Measurements from ENCODE around the gene HIVEP1. TPM values are rescaled to one million over a fixed set of nuclear protein-coding genes. Genes with fewer than 3 reads are reported as not detected.
A peak's percentile ranks its signal among the peaks of the same experiment; 100 is the strongest.

HIVEP1 gene
- total RNA-seq, 4 donors from 2014 or later: 26.8 to 69.3 (median 38.8) TPM

DNA sequence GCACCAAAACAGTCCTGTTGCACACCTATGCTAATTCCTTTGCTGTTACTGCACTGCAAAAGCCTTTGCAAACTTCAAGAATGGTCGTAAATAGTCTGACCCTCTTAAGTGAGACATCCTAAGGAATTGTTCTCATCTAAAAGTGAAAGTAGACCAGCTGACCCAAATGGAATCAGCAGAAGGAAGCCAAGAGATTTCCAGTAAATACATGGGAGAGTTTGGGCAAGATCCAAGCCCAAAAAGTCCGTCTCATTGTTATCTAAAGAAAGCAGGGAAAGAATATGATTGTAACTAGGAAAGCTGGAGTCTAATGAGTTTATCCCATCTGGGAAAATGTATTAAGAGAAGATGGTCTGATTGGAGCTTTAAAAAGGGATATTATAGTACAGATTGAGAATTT, 43.0 kb upstream of the HIVEP1 start:
- TF ChIP-seq POLR2A (IDR thresholded peaks at IDR 0.05): no peak
- TF ChIP-seq, protein P1, sequence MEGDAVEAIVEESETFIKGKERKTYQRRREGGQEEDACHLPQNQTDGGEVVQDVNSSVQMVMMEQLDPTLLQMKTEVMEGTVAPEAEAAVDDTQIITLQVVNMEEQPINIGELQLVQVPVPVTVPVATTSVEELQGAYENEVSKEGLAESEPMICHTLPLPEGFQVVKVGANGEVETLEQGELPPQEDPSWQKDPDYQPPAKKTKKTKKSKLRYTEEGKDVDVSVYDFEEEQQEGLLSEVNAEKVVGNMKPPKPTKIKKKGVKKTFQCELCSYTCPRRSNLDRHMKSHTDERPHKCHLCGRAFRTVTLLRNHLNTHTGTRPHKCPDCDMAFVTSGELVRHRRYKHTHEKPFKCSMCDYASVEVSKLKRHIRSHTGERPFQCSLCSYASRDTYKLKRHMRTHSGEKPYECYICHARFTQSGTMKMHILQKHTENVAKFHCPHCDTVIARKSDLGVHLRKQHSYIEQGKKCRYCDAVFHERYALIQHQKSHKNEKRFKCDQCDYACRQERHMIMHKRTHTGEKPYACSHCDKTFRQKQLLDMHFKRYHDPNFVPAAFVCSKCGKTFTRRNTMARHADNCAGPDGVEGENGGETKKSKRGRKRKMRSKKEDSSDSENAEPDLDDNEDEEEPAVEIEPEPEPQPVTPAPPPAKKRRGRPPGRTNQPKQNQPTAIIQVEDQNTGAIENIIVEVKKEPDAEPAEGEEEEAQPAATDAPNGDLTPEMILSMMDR (IDR thresholded peaks at IDR 0.05): no peak
- Histone ChIP-seq H3K27me3 (no peaks in the 10 kb centered on the region), H3K27ac (peak overlapping the region in 1 of 4 donors; percentile 6), H3K9me3 (no peaks in the 10 kb centered on the region), H3K36me3 (no peaks in the 10 kb centered on the region), H3K4me3 (no peak overlapping the region), H3K4me1 (no peaks in the 10 kb centered on the region)
- no peak for DNase-seq

GRCh38 chr6:11970114-11970513, 42.0 kb upstream of the HIVEP1 start:
- H3K9me3 ChIP-seq: no peaks in the 10 kb centered on the region
- H3K27me3 ChIP-seq: no peaks in the 10 kb centered on the region
- no peak overlapping the region for H3K27ac ChIP-seq
- H3K4me1 ChIP-seq: no peaks in the 10 kb centered on the region
- no peak for TF ChIP-seq POLR2A (IDR thresholded peaks at IDR 0.05)
- TF ChIP-seq, protein P1 (IDR thresholded peaks at IDR 0.05): no peak
- no peaks in the 10 kb centered on the region for H3K36me3 ChIP-seq
- no peak for DNase-seq
- no peak overlapping the region for H3K4me3 ChIP-seq

- TF ChIP-seq, protein P1 (IDR thresholded peaks at IDR 0.05): no peak
- TF ChIP-seq POLR2A (IDR thresholded peaks at IDR 0.05): no peak
- peaks cover 0 to 5% (median 0%) of the 10 kb centered on the region in 4 donors for H3K4me1 ChIP-seq
- no peak for DNase-seq
- no peak overlapping the region for H3K4me3 ChIP-seq
- H3K27me3 ChIP-seq: no peaks in the 10 kb centered on the region
- H3K27ac ChIP-seq: no peak overlapping the region
- H3K36me3 ChIP-seq: no peaks in the 10 kb centered on the region
- H3K9me3 ChIP-seq: no peaks in the 10 kb centered on the region
Observed at GRCh38 chr6:11971154-11971553, 41.0 kb upstream of the HIVEP1 start.

DNA sequence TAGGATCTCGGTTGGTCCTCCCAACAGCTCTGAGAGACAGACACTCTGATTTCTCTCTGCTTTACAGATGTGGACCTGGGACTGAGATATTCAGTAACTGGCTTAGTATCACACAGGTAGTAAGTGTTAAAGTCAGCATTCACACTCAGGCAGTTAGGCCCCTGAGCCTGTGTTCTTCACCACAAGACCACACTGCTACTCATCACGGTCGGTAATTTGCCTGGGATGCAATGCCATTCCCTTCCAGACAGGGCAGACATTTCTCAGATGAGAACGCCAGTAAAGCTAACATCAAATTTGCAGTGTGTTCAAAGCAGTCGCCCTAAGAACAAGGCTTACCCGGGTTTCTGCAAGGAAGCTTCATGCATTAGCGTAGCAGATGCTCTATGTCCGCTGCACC, 39.8 kb upstream of the HIVEP1 start:
- H3K27me3 ChIP-seq: no peaks in the 10 kb centered on the region
- DNase-seq: no peak
- H3K9me3 ChIP-seq: no peaks in the 10 kb centered on the region
- no peak overlapping the region for H3K27ac ChIP-seq
- TF ChIP-seq, protein P1 (IDR thresholded peaks at IDR 0.05): no peak
- TF ChIP-seq POLR2A (IDR thresholded peaks at IDR 0.05): no peak
- H3K36me3 ChIP-seq: no peaks in the 10 kb centered on the region
- peaks cover 0 to 5% (median 0%) of the 10 kb centered on the region in 4 donors for H3K4me1 ChIP-seq
- H3K4me3 ChIP-seq: no peak overlapping the region

DNA sequence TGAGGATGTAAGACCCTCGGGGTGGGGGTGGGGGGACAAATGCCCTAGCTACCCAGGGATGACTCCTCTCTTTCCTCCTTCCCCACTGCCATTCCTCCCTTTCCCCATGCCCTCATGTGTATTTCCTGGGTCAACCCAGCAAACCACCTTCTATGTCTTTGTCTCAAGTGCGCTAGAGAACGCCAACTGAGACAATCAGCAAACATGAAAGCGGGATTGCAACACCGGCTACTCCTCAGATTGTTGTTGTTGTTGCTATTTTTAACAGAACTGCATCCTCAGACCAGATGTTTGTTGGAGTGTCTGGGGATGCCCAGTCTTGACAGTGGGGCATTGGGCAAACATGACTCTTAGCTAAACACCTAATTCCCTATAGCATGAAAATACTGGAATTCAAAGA, 39.3 kb upstream of the HIVEP1 start:
- H3K36me3 ChIP-seq: no peaks in the 10 kb centered on the region
- TF ChIP-seq, protein P1 (IDR thresholded peaks at IDR 0.05): no peak
- TF ChIP-seq POLR2A (IDR thresholded peaks at IDR 0.05): no peak
- peaks cover 0 to 5% (median 0%) of the 10 kb centered on the region in 4 donors for H3K4me1 ChIP-seq
- DNase-seq: no peak
- no peak overlapping the region for H3K4me3 ChIP-seq
- no peaks in the 10 kb centered on the region for H3K27me3 ChIP-seq
- H3K27ac ChIP-seq: no peak overlapping the region
- no peaks in the 10 kb centered on the region for H3K9me3 ChIP-seq

- Histone ChIP-seq H3K27ac (no peak overlapping the region), H3K27me3 (no peaks in the 10 kb centered on the region), H3K9me3 (no peaks in the 10 kb centered on the region), H3K4me3 (no peak overlapping the region), H3K36me3 (no peaks in the 10 kb centered on the region), H3K4me1 (peaks cover 0 to 5% (median 0%) of the 10 kb centered on the region in 4 donors)
- TF ChIP-seq, protein P1 (IDR thresholded peaks at IDR 0.05): no peak
- TF ChIP-seq POLR2A (IDR thresholded peaks at IDR 0.05): no peak
- no peak for DNase-seq
Observed at GRCh38 chr6:11973238-11973637, 38.9 kb upstream of the HIVEP1 start.

Data from Peyer's patch (tissue), 4 donors.